Measurements from ENCODE around the gene OLFM3.

- TF ChIP-seq CTCF (IDR thresholded peaks at IDR 0.05; ENCODE audit: low read depth, low read length), result no peak
- TF ChIP-seq EZH2phosphoT487 (IDR thresholded peaks at IDR 0.05; ENCODE audit: low read depth), result no peak
Measured at GRCh38 chr1:101756411-101756810, 240.3 kb downstream of the OLFM3 start.
